Neuronal stem cell (in vitro differentiated cells): Measurements from ENCODE around the gene GRIFIN.
A peak's percentile ranks its signal among the peaks of the same experiment; 100 is the strongest.

Experiments used
- DNase-seq: peaks from one replicate; pipeline ENCODE4 v3.0.0-alpha.2; 2013; ENCODE audit warnings: low spot score
- H2AFZ ChIP-seq: one replicate; pipeline ENCODE4 v1.6.1; 2013; ENCODE audit warnings: mild to moderate bottlenecking, low read length, inconsistent platforms
- H2AK5ac ChIP-seq: 2 replicates; pipeline ENCODE4 v1.6.1; 2013; ENCODE audit warnings: low read depth, mild to moderate bottlenecking, inconsistent platforms, low read length, moderate library complexity, mixed read lengths
- H2BK120ac ChIP-seq: 2 replicates; pipeline ENCODE4 v1.6.1; 2013; ENCODE audit warnings: low read depth, mild to moderate bottlenecking, inconsistent platforms, low read length, moderate library complexity, mixed read lengths
- H2BK12ac ChIP-seq: one replicate; pipeline ENCODE4 v1.6.1; 2013; ENCODE audit warnings: low read length, inconsistent platforms
- H2BK15ac ChIP-seq: 2 replicates; pipeline ENCODE4 v1.6.1; 2013; ENCODE audit warnings: mild to moderate bottlenecking, low read length, inconsistent platforms, mixed read lengths
- H2BK5ac ChIP-seq: one replicate; pipeline ENCODE4 v1.6.1; 2013; ENCODE audit warnings: inconsistent platforms, mild to moderate bottlenecking, low read length, moderate library complexity
- H3K14ac ChIP-seq: one replicate; pipeline ENCODE4 v1.6.1; 2013; ENCODE audit warnings: low read length, inconsistent platforms
- H3K18ac ChIP-seq: 2 replicates; pipeline ENCODE4 v1.6.1; 2013; ENCODE audit warnings: low read length, inconsistent platforms
- H3K23ac ChIP-seq: 2 replicates; pipeline ENCODE4 v1.6.1; 2013; ENCODE audit warnings: low read depth, mild to moderate bottlenecking, mixed read lengths, low read length, inconsistent platforms; ENCODE audit not compliant: poor library complexity
- H3K27ac ChIP-seq: replicated peaks from 3 replicates; pipeline ENCODE4 v1.5.1; 2013; ENCODE audit warnings: low read length, inconsistent platforms
- H3K27me3 ChIP-seq, 3 experiments: 2 replicates each; pipeline ENCODE4 v1.6.1; 2013; ENCODE audit warnings: low read length in 3 of 3, mild to moderate bottlenecking in 2 of 3, inconsistent platforms in 1 of 3, low read depth in 1 of 3, mixed read lengths in 1 of 3, moderate library complexity in 1 of 3; ENCODE audit not compliant: control insufficient read depth in 3 of 3, insufficient read depth in 3 of 3
- H3K36me3 ChIP-seq, 2 donors: replicated peaks in 1 of 2; 2 replicates each; pipeline ENCODE4 v1.6.1; 2013; ENCODE audit warnings: low read length in 2 of 2; ENCODE audit not compliant: control insufficient read depth in 2 of 2, insufficient read depth in 2 of 2
- H3K4ac ChIP-seq: 2 replicates; pipeline ENCODE4 v1.6.1; 2013; ENCODE audit warnings: inconsistent platforms, mild to moderate bottlenecking, low read length, moderate library complexity
- H3K4me1 ChIP-seq, 2 donors: 1 replicate in 1 of 2; 2 replicates in 1 of 2; pipeline ENCODE4 v1.6.1; 2013; ENCODE audit warnings: low read length in 2 of 2, low read depth in 1 of 2; ENCODE audit not compliant: control insufficient read depth in 2 of 2, insufficient read depth in 1 of 2
- H3K4me2 ChIP-seq: one replicate; pipeline ENCODE4 v1.6.1; 2013; ENCODE audit warnings: mild to moderate bottlenecking, low read length, inconsistent platforms; ENCODE audit not compliant: insufficient read depth, poor library complexity, severe bottlenecking
- H3K4me3 ChIP-seq, 2 donors: 2 replicates each; pipeline ENCODE4 v1.5.1; 2013; ENCODE audit warnings: low read length in 2 of 2, mild to moderate bottlenecking in 2 of 2, inconsistent platforms in 1 of 2, moderate library complexity in 1 of 2
- H3K79me1 ChIP-seq: one replicate; pipeline ENCODE4 v1.6.1; 2013; ENCODE audit warnings: low read depth, mild to moderate bottlenecking, inconsistent platforms, low read length, moderate library complexity
- H3K9ac ChIP-seq: one replicate; pipeline ENCODE4 v1.6.1; 2013; ENCODE audit warnings: mild to moderate bottlenecking, low read depth, low read length, inconsistent platforms; ENCODE audit not compliant: poor library complexity
- H3K9me3 ChIP-seq, 2 donors: replicated peaks in 1 of 2; 2 replicates each; pipeline versions ENCODE3 to v1.6.1; 2013; ENCODE audit warnings: low read length in 2 of 2, mild to moderate bottlenecking in 2 of 2, inconsistent platforms in 1 of 2, low read depth in 1 of 2, mixed read lengths in 1 of 2, moderate library complexity in 1 of 2; ENCODE audit not compliant: control insufficient read depth in 2 of 2, insufficient read depth in 1 of 2
- H4K8ac ChIP-seq: one replicate; pipeline ENCODE4 v1.6.1; 2013; ENCODE audit warnings: low read depth, mild to moderate bottlenecking, inconsistent platforms, low read length, moderate library complexity
- H4K91ac ChIP-seq: one replicate; pipeline ENCODE4 v1.6.1; 2013; ENCODE audit warnings: low read length, low read depth, mild to moderate bottlenecking, inconsistent platforms; ENCODE audit not compliant: poor library complexity
- WGBS, 2 donors: extraction: QIAGEN DNeasy Blood & Tissue Kit; methylation state at CpG; one replicate each; pipeline ENCODE4 v1.1.7; 2013; ENCODE audit warnings: missing lambda C conversion rate in 2 of 2, mixed read lengths in 1 of 2; ENCODE audit not compliant: insufficient read length in 2 of 2, insufficient replicate concordance in 1 of 2; ENCODE audit errors: extremely low coverage in 2 of 2; 5-methylcytosine and 5-hydroxymethylcytosine counted together

The GRIFIN gene

GRCh38 chr7:2518737-2519118, 42.5 kb upstream of the GRIFIN start:
- no peak for DNase-seq
- peak overlapping the region; percentile 53 for H4K8ac ChIP-seq

GRCh38 chr7:2517678-2518507, 41.7 kb upstream of the GRIFIN start:
- peak overlapping the region; percentile 86 for H3K23ac ChIP-seq
- H2BK120ac ChIP-seq = peak overlapping the region; percentile 100
- H2BK12ac ChIP-seq = peak overlapping the region; percentile 86
- WGBS, 2 donors = no CpG with 5 or more reads among the region's 18 CpGs
- H3K9me3 ChIP-seq = peaks cover 0 to 2% of the 10 kb centered on the region in 2 donors
- peak overlapping the region; percentile 99 for H2AK5ac ChIP-seq
- peaks cover 12% of the 10 kb centered on the region for H3K79me1 ChIP-seq
- H3K9ac ChIP-seq = peak overlapping the region; percentile 25
- peak overlapping the region; percentile 97 for H2BK15ac ChIP-seq
- H2AFZ ChIP-seq = peak overlapping the region; percentile 30
- no peak overlapping the region for H4K8ac ChIP-seq
- peak overlapping the region; percentile 14 for H3K4me2 ChIP-seq
- peaks cover 36 to 58% of the 10 kb centered on the region in 2 donors for H3K4me1 ChIP-seq
- no peak overlapping the region for H3K4me3 ChIP-seq
- H3K27ac ChIP-seq = peak overlapping the region; percentile 9
- DNase-seq = no peak
- H3K14ac ChIP-seq = peak overlapping the region; percentile 75
- H3K4ac ChIP-seq = peak overlapping the region; percentile 38
- peak overlapping the region; percentile 93 for H3K18ac ChIP-seq
- peak overlapping the region; percentile 96 for H2BK5ac ChIP-seq
- peak overlapping the region; percentile 5 for H4K91ac ChIP-seq
- peaks cover 0 to 5% (median 0%) of the 10 kb centered on the region in 3 experiments for H3K27me3 ChIP-seq
- H3K36me3 ChIP-seq = peaks cover 6 to 9% of the 10 kb centered on the region in 2 donors

More at GRCh38 chr7:2518737-2519118, 42.5 kb upstream of the GRIFIN start:
- peak overlapping the region; percentile 98 for H2BK12ac ChIP-seq
- peak overlapping the region; percentile 99 for H2AK5ac ChIP-seq
- peak overlapping the region; percentile 32 for H3K27ac ChIP-seq
- H3K4me2 ChIP-seq = peak overlapping the region; percentile 81
- no CpG with 5 or more reads among the region's 41 CpGs for WGBS, 2 donors
- H3K4me1 ChIP-seq = peaks cover 42 to 62% of the 10 kb centered on the region in 2 donors
- H3K14ac ChIP-seq = peak overlapping the region; percentile 90
- H3K4ac ChIP-seq = no peak overlapping the region
- peak overlapping the region; percentile 86 for H3K23ac ChIP-seq
- H3K79me1 ChIP-seq = peaks cover 14% of the 10 kb centered on the region
- H3K9me3 ChIP-seq = peaks cover 0 to 2% of the 10 kb centered on the region in 2 donors
- H3K18ac ChIP-seq = peak overlapping the region; percentile 98
- H3K36me3 ChIP-seq = peaks cover 6 to 9% of the 10 kb centered on the region in 2 donors
- peak overlapping the region; percentile 48 to 76 for H3K4me3 ChIP-seq
- peak overlapping the region; percentile 85 for H3K9ac ChIP-seq
- H3K27me3 ChIP-seq = no peaks in the 10 kb centered on the region
- no peak overlapping the region for H4K91ac ChIP-seq
- H2BK15ac ChIP-seq = peak overlapping the region; percentile 94
- H2AFZ ChIP-seq = peak overlapping the region; percentile 88
- H2BK120ac ChIP-seq = peak overlapping the region; percentile 88
- peak overlapping the region; percentile 96 for H2BK5ac ChIP-seq

- Histone ChIP-seq H2BK12ac (peak overlapping the region; percentile 86), H3K4me1 (peaks cover 36 to 54% of the 10 kb centered on the region in 2 donors), H3K79me1 (peaks cover 5% of the 10 kb centered on the region), H3K4me2 (no peak overlapping the region), H2AFZ (peak overlapping the region; percentile 13), H3K27ac (peak overlapping the region; percentile 13), H3K23ac (peak overlapping the region; percentile 86), H3K27me3 (peaks cover 0 to 12% (median 0%) of the 10 kb centered on the region in 3 experiments), H3K4me3 (no peak overlapping the region), H2BK5ac (peak overlapping the region; percentile 96), H2BK15ac (peak overlapping the region; percentile 97), H4K91ac (no peak overlapping the region), H3K18ac (peak overlapping the region; percentile 93), H3K9me3 (peaks cover 0 to 2% of the 10 kb centered on the region in 2 donors), H3K4ac (no peak overlapping the region), H2AK5ac (peak overlapping the region; percentile 99), H3K14ac (peak overlapping the region; percentile 75), H3K36me3 (peaks cover 4% of the 10 kb centered on the region in 2 donors), H3K9ac (peak overlapping the region; percentile 25), H4K8ac (no peak overlapping the region), H2BK120ac (peak overlapping the region; percentile 100)
- WGBS, 2 donors = no CpG with 5 or more reads among the region's 8 CpGs
- DNase-seq = no peak
Measured at GRCh38 chr7:2517026-2517425, 40.8 kb upstream of the GRIFIN start.

GRCh38 chr7:2516194-2516555, 40.0 kb upstream of the GRIFIN start:
- Histone ChIP-seq H2AK5ac (peak overlapping the region; percentile 99), H4K91ac (peak overlapping the region; percentile 38), H3K27me3 (peaks cover 0 to 12% (median 0%) of the 10 kb centered on the region in 3 experiments), H3K9ac (peak overlapping the region; percentile 16), H2BK12ac (peak overlapping the region; percentile 77), H3K27ac (no peak overlapping the region), H2BK5ac (no peak overlapping the region), H3K36me3 (no peaks in the 10 kb centered on the region), H3K18ac (peak overlapping the region; percentile 87), H3K9me3 (peaks cover 0 to 2% of the 10 kb centered on the region in 2 donors), H2BK15ac (peak overlapping the region; percentile 96), H3K79me1 (peaks cover 3% of the 10 kb centered on the region), H2AFZ (no peak overlapping the region), H3K4ac (no peak overlapping the region), H4K8ac (no peak overlapping the region), H3K23ac (peak overlapping the region; percentile 77), H3K14ac (peak overlapping the region; percentile 63), H3K4me2 (no peak overlapping the region), H3K4me1 (peaks cover 39 to 54% of the 10 kb centered on the region in 2 donors), H3K4me3 (no peak overlapping the region), H2BK120ac (peak overlapping the region; percentile 78)
- DNase-seq = no peak
- WGBS, 2 donors = no CpG with 5 or more reads among the region's 8 CpGs
